ENCODE results near the gene MTHFD2.

GRCh38 chr2:74198461-74199274, at the start of gene MTHFD2:
- TF ChIP-seq REST (IDR thresholded peaks at IDR 0.05; ENCODE audit: low read depth, low read length) = no peak
- peak; percentile 73 for TF ChIP-seq CTCF (IDR thresholded peaks at IDR 0.05)
- no peak for TF ChIP-seq JUND (IDR thresholded peaks at IDR 0.05)
- 0 out of 2 replicates have a peak, but pooled peaks have one; percentile 7 for TF ChIP-seq TCF12 (IDR thresholded peaks at IDR 0.05)
- peak; percentile 72 for TF ChIP-seq USF1 (IDR thresholded peaks at IDR 0.05; ENCODE audit: borderline replicate concordance, low read depth)
- 0 out of 2 replicates have a peak, but pooled peaks have one; percentile 35 for TF ChIP-seq ZBTB33 (IDR thresholded peaks at IDR 0.05; ENCODE audit: borderline replicate concordance, low read depth)
- TF ChIP-seq POLR2AphosphoS5 (IDR thresholded peaks at IDR 0.05; ENCODE audit: low read depth, low read length) = peak; percentile 99
- TF ChIP-seq CHD2 (IDR thresholded peaks at IDR 0.05; ENCODE audit: low read length, partially characterized antibody) = peak; percentile 81
